ENCODE data around the gene BNC2.

The BNC2 gene

DNA sequence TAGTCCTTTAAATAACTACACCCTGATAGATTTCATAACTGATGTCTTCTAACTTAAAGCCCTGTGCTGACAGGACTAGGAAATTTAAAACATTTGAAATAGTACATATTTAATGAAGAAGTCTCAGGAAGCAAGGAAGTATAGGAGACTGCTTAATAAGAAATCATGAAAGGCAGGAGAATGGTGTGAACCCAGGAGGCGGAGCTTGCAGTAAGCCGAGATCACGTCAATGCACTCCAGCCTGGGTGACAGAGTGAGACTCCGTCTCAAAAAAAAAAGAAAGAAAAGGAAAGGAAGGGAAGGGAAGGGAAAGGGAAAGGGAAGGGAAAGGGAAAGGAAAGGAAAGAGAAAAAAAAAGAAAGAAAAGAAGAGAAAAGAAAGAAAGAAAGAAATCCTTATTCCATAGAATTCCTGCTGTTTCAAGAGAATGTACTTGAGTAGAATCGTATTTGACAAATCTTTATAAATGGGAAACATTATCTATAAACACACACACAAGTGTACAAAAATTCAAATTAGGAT, 74.1 kb downstream of the BNC2 start:
- no peaks in the 10 kb centered on the region for H3K36me3 Mint-ChIP-seq (ENCODE audit: low read depth)
- H3K27me3 Mint-ChIP-seq (ENCODE audit: low read depth, poor library complexity), result peaks cover 2% of the 10 kb centered on the region
- no peak overlapping the region for H3K4me3 Mint-ChIP-seq
- peaks cover 42% of the 10 kb centered on the region for H3K4me1 Mint-ChIP-seq
- H3K27ac Mint-ChIP-seq, result no peak overlapping the region
- no peak for DNase-seq
- no peak for TF ChIP-seq CTCF (IDR thresholded peaks at IDR 0.05)
- H3K9me3 Mint-ChIP-seq, result peaks cover 7% of the 10 kb centered on the region

DNA sequence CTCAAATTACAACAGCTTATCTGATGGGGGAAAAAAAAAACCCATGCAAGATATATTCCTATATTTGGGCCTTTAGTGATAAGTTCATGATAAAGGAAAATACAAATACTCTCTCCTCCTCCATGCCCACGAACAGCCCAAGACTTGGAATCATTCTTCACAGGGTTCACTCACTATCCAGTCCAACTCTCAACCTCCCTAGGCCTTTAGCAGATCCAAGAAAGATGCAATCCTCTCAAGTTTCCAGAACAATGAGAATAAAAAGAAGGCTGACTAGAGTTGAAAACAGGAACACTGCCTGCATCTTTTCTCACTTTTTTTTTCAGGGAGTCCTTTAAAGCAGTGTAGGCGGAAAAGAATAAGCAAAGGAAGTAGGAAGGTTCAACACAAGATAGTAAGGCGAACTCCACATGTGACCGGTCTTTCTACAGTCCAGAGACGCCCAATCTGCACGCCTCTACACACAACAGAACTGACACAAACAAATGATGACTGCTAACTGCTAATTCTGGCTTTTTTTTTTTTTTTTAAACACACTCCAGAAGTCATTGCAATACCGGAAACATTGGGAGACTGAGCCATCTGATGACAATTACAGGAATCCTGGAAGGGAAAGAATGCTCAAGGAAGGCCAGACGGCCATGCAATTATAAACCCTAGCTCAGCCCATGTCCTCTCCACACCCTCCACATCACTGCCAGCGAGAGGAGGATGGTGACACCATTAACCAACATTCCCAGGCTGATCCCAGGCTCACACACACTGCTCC, 75.4 kb downstream of the BNC2 start:
- DNase-seq, result no peak
- Mint-ChIP-seq H3K27ac (no peak overlapping the region), H3K4me1 (peaks cover 36% of the 10 kb centered on the region)

DNA sequence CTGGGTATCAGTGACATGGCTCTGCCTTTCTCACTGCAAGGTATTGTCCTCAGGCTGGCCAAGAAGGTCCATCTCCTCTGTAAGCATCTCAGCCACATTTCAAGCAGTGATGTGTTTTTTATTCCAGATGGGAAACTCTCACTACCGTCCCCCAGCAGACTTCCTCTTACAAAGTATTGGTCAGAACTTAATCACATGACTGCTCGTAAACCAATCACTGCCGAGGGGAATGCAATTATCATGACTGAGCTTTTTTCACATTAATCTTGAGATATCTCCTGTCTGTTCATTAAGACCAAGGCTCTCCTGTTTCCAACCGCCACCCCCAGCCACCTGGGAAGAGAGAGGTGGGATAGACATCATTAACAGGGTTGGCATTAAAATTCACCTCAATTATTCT, 76.4 kb downstream of the BNC2 start:
- Mint-ChIP-seq H3K27me3 (ENCODE audit: low read depth, poor library complexity) (peaks cover 2% of the 10 kb centered on the region), H3K4me3 (no peak overlapping the region), H3K4me1 (peaks cover 36% of the 10 kb centered on the region), H3K36me3 (ENCODE audit: low read depth) (no peaks in the 10 kb centered on the region), H3K9me3 (peaks cover 8% of the 10 kb centered on the region), H3K27ac (peak overlapping the region; percentile 18)
- no peak for DNase-seq
- TF ChIP-seq CTCF (IDR thresholded peaks at IDR 0.05), result no peak

More for the DNA sequence above, 75.4 kb downstream of the BNC2 start:
- Mint-ChIP-seq H3K9me3 (peaks cover 8% of the 10 kb centered on the region), H3K4me3 (no peak overlapping the region), H3K36me3 (ENCODE audit: low read depth) (no peaks in the 10 kb centered on the region), H3K27me3 (ENCODE audit: low read depth, poor library complexity) (peaks cover 2% of the 10 kb centered on the region)
- TF ChIP-seq CTCF (IDR thresholded peaks at IDR 0.05), result no peak

GRCh38 chr9:16787724-16788123, 82.7 kb downstream of the BNC2 start:
- Mint-ChIP-seq H3K27me3 (ENCODE audit: low read depth, poor library complexity) (no peaks in the 10 kb centered on the region), H3K9me3 (peaks cover 4% of the 10 kb centered on the region), H3K27ac (no peak overlapping the region), H3K4me1 (peaks cover 31% of the 10 kb centered on the region), H3K36me3 (ENCODE audit: low read depth) (peaks cover 4% of the 10 kb centered on the region), H3K4me3 (no peak overlapping the region)
- DNase-seq, result no peak
- no peak for TF ChIP-seq CTCF (IDR thresholded peaks at IDR 0.05)

GRCh38 chr9:16784002-16784401, 86.5 kb downstream of the BNC2 start:
- Mint-ChIP-seq H3K4me1 (peaks cover 35% of the 10 kb centered on the region), H3K36me3 (ENCODE audit: low read depth) (peaks cover 8% of the 10 kb centered on the region), H3K9me3 (peaks cover 4% of the 10 kb centered on the region), H3K4me3 (no peak overlapping the region), H3K27me3 (ENCODE audit: low read depth, poor library complexity) (no peaks in the 10 kb centered on the region), H3K27ac (no peak overlapping the region)
- no peak for TF ChIP-seq CTCF (IDR thresholded peaks at IDR 0.05)
- DNase-seq, result no peak

- Mint-ChIP-seq H3K36me3 (ENCODE audit: low read depth) (peaks cover 4% of the 10 kb centered on the region), H3K9me3 (peaks cover 4% of the 10 kb centered on the region), H3K27me3 (ENCODE audit: low read depth, poor library complexity) (no peaks in the 10 kb centered on the region), H3K4me3 (no peak overlapping the region), H3K27ac (peak overlapping the region; percentile 45), H3K4me1 (peaks cover 35% of the 10 kb centered on the region)
- no peak for TF ChIP-seq CTCF (IDR thresholded peaks at IDR 0.05)
- no peak for DNase-seq
Observed at GRCh38 chr9:16782490-16782889, 88.0 kb downstream of the BNC2 start.
